SK-N-SH (cell line): Measurements from ENCODE around the gene TMEFF1. TPM values are rescaled to one million over a fixed set of nuclear protein-coding genes. Genes with fewer than 3 reads are reported as not detected.

Experiments used
- CTCF ChIA-PET: fragments of 300-600, 350-600 bp; formaldehyde crosslinking; extraction: SDS; loops from one replicate; lab custom pipeline; 2021; lab: Yijun Ruan, JAX
- POLR2A ChIA-PET: fragments of 350-600 bp; sonication (Branson Sonifier 250); formaldehyde crosslinking; extraction: SDS; loops from one replicate; lab custom pipeline; 2020; ENCODE audit warnings: antibody characterized with exemption, inconsistent platforms; lab: Yijun Ruan, JAX
- DNase-seq: peaks from one replicate; pipeline ENCODE4 v3.0.0; 2012
- H2AFZ ChIP-seq: fragments of 200-600 bp; sonication (generic); 2 replicates; pipeline ENCODE4 v1.8.1; 2016; ENCODE audit warnings: antibody characterized with exemption, mild to moderate bottlenecking, low read depth
- H3F3A ChIP-seq: fragments of 200-600 bp; sonication (generic); replicated peaks from 2 replicates; pipeline ENCODE3; 2016; ENCODE audit warnings: antibody characterized with exemption, mild to moderate bottlenecking; ENCODE audit not compliant: insufficient read depth
- H3K27ac ChIP-seq, 2 experiments: fragments of 200-500 bp in 1 of 2; fragments of 200-600 bp in 1 of 2; sonication (Bioruptor generic) in 1 of 2; sonication (generic), shearing (Covaris generic) in 1 of 2; 2 replicates each; pipeline versions ENCODE4 v1.5.1 to v1.6.1; 2014 to 2016; ENCODE audit warnings: low read depth in 2 of 2, inconsistent platforms in 1 of 2, low read length in 1 of 2, mild to moderate bottlenecking in 1 of 2, mixed read lengths in 1 of 2
- H3K27me3 ChIP-seq: fragments of 200-600 bp; sonication (generic), shearing (Covaris generic); 2 replicates; pipeline ENCODE4 v1.6.1; 2016; ENCODE audit warnings: mixed run types; ENCODE audit not compliant: insufficient read depth
- H3K36me3 ChIP-seq, 2 experiments: fragments of 200-500 bp in 1 of 2; fragments of 200-600 bp in 1 of 2; sonication (Bioruptor generic) in 1 of 2; sonication (generic) in 1 of 2; replicated peaks in 1 of 2; 2 replicates each; pipeline versions ENCODE3 to v1.5.1; 2014 to 2016; ENCODE audit warnings: low read length in 1 of 2, mild to moderate bottlenecking in 1 of 2; ENCODE audit not compliant: insufficient read depth in 2 of 2, control insufficient read depth in 1 of 2
- H3K4me1 ChIP-seq, 2 experiments: fragments of 200-500 bp in 1 of 2; fragments of 200-600 bp in 1 of 2; sonication (Bioruptor generic) in 1 of 2; sonication (generic), shearing (Covaris generic) in 1 of 2; 2 replicates each; pipeline versions ENCODE4 v1.5.1 to v1.6.1; 2014 to 2016; ENCODE audit warnings: low read depth in 1 of 2, low read length in 1 of 2, mixed run types in 1 of 2; ENCODE audit not compliant: insufficient read depth in 2 of 2, control insufficient read depth in 1 of 2
- H3K4me2 ChIP-seq: fragments of 200-600 bp; sonication (generic), shearing (Covaris generic); 2 replicates; pipeline ENCODE4 v1.6.1; 2017; ENCODE audit warnings: mixed run types
- H3K4me3 ChIP-seq, 2 experiments: fragments of 200-500 bp in 1 of 2; fragments of 200-600 bp in 1 of 2; sonication (Bioruptor generic) in 1 of 2; sonication (generic), shearing (Covaris generic) in 1 of 2; 2 replicates each; pipeline versions ENCODE4 v1.5.1 to v1.8.1; 2014 to 2016; ENCODE audit warnings: low read depth in 2 of 2, inconsistent platforms in 1 of 2, low read length in 1 of 2, mild to moderate bottlenecking in 1 of 2, mixed read lengths in 1 of 2, moderate library complexity in 1 of 2
- H3K79me2 ChIP-seq: fragments of 200-600 bp; sonication (generic); 2 replicates; pipeline ENCODE4 v1.8.1; 2017; ENCODE audit warnings: mild to moderate bottlenecking; ENCODE audit not compliant: insufficient read depth
- H3K9ac ChIP-seq: fragments of 200-600 bp; sonication (generic); 2 replicates; pipeline ENCODE4 v1.6.1; 2017; ENCODE audit warnings: mixed run types
- H3K9me2 ChIP-seq: fragments of 200-600 bp; sonication (generic); 2 replicates; pipeline ENCODE4 v1.6.1; 2017; ENCODE audit warnings: mixed run types
- H3K9me3 ChIP-seq: fragments of 200-600 bp; sonication (generic); 2 replicates; pipeline ENCODE4 v1.6.1; 2017; ENCODE audit warnings: mixed run types, mild to moderate bottlenecking, moderate library complexity
- H4K20me1 ChIP-seq: fragments of 200-600 bp; sonication (generic); 2 replicates; pipeline ENCODE4 v1.6.1; 2017; ENCODE audit warnings: mild to moderate bottlenecking, mixed run types; ENCODE audit not compliant: insufficient read depth
- ELF1 ChIP-seq: IDR thresholded peaks from 2 replicates; pipeline ENCODE4 v1.4.0; 2012
- EZH2phosphoT487 ChIP-seq: fragments of 200-600 bp; sonication (generic); IDR thresholded peaks from 2 replicates; pipeline ENCODE4 v1.6.1; 2017; ENCODE audit warnings: low read depth, mixed run types, mild to moderate bottlenecking, antibody characterized with exemption, moderate library complexity, borderline replicate concordance
- FOSL2 ChIP-seq: IDR thresholded peaks from 2 replicates; pipeline ENCODE4 v1.4.0; 2012; ENCODE audit warnings: low read depth, mild to moderate bottlenecking, moderate library complexity, borderline replicate concordance
- GATA2 ChIP-seq: sonication (generic); formaldehyde crosslinking; IDR thresholded peaks from 2 replicates; pipeline ENCODE4 v1.5.0; 2020; ENCODE audit warnings: mild to moderate bottlenecking, missing genetic modification reagents
- IRF3 ChIP-seq: fragments of 150-350 bp; IDR thresholded peaks from 2 replicates; pipeline ENCODE4 v1.6.1; 2016; ENCODE audit warnings: mild to moderate bottlenecking, low read depth, low read length
- JUND ChIP-seq: IDR thresholded peaks from 2 replicates; pipeline ENCODE4 v1.4.0; 2012
- NFIC ChIP-seq: IDR thresholded peaks from 2 replicates; pipeline ENCODE4 v1.4.0; 2012; ENCODE audit warnings: borderline replicate concordance
- NRF1 ChIP-seq: IDR thresholded peaks from 2 replicates; pipeline ENCODE4 v1.6.1; 2012; ENCODE audit warnings: low read depth, mild to moderate bottlenecking, low read length
- RCOR1 ChIP-seq: fragments of 150-350 bp; IDR thresholded peaks from 2 replicates; pipeline ENCODE4 v1.6.1; 2017; ENCODE audit warnings: antibody characterized with exemption, low read length
- RFX5 ChIP-seq: IDR thresholded peaks from 2 replicates; pipeline ENCODE4 v1.6.1; 2012; ENCODE audit warnings: mild to moderate bottlenecking, improper control_type of control experiment, low read length
- RXRA ChIP-seq: IDR thresholded peaks from 2 replicates; pipeline ENCODE4 v1.4.0; 2012; ENCODE audit warnings: low read depth, mild to moderate bottlenecking, borderline replicate concordance
- TAF1 ChIP-seq: IDR thresholded peaks from 2 replicates; pipeline ENCODE4 v1.6.1; 2012; ENCODE audit warnings: low read depth, mild to moderate bottlenecking, low read length, moderate library complexity, borderline replicate concordance
- TCF12 ChIP-seq: IDR thresholded peaks from 2 replicates; pipeline ENCODE4 v1.4.0; 2012
- YY1 ChIP-seq: IDR thresholded peaks from 2 replicates; pipeline ENCODE4 v1.4.0; 2012; ENCODE audit warnings: low read depth, mild to moderate bottlenecking
- WGBS: methylation state at CpG from one replicate; pipeline ENCODE4 v1.1.6; 2017; ENCODE audit warnings: low lambda C conversion rate; 5-methylcytosine and 5-hydroxymethylcytosine counted together
- polyA plus RNA-seq, 3 experiments: library from polyadenylated mRNA; depleted of rRNA; stranded (reverse); fragments of >200 nt; gene quantifications; 2 replicates each; pipeline ENCODE4 v1.2.3, GENCODE V29; 2012
- TF ChIP-seq, protein P1 (sequence below): IDR thresholded peaks from 2 replicates; pipeline ENCODE4 v1.4.0; 2012; ENCODE audit warnings: low read depth, borderline replicate concordance

TMEFF1 gene
- polyA plus RNA-seq, 1 of the 3 experiments (the other 2 are of a cell fraction): 2.5 TPM

DNA sequence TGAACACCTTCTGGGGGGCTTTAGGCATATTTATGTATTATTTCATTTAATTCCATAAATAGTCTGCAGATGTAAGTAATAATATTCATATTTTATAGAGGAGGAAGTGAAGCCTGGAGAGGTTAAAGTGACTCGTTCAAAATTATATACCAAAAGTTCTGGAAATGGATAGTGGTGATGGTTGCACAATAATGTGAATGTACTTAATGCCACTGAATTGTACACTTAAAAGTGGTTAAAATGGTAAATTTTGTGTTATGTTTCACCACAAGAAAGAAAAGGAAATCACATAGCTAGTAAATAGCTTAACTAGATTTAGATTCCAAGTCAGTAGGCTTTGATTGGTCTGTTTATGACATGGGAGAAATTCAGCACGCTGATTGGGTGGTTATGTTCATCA is 13.0 kb upstream of the TMEFF1 start:
- TF ChIP-seq IRF3 (no peak), FOSL2 (no peak), RFX5 (no peak), GATA2 (CRISPR knock-in tag) (no peak), NFIC (no peak), TCF12 (no peak), RCOR1 (no peak), TAF1 (no peak), EZH2phosphoT487 (no peak), ELF1 (no peak), NRF1 (no peak), JUND (no peak), YY1 (no peak), RXRA (no peak)
- TF ChIP-seq, protein P1, sequence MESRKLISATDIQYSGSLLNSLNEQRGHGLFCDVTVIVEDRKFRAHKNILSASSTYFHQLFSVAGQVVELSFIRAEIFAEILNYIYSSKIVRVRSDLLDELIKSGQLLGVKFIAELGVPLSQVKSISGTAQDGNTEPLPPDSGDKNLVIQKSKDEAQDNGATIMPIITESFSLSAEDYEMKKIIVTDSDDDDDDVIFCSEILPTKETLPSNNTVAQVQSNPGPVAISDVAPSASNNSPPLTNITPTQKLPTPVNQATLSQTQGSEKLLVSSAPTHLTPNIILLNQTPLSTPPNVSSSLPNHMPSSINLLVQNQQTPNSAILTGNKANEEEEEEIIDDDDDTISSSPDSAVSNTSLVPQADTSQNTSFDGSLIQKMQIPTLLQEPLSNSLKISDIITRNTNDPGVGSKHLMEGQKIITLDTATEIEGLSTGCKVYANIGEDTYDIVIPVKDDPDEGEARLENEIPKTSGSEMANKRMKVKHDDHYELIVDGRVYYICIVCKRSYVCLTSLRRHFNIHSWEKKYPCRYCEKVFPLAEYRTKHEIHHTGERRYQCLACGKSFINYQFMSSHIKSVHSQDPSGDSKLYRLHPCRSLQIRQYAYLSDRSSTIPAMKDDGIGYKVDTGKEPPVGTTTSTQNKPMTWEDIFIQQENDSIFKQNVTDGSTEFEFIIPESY: no peak
- TF ChIP-seq, all 33 proteins: peak for 0
- H3F3A ChIP-seq: peaks cover 3% of the 10 kb centered on the region
- H3K27ac ChIP-seq: no peak overlapping the region
- no peak overlapping the region for H2AFZ ChIP-seq
- no peak for DNase-seq
- no peak overlapping the region for H3K4me3 ChIP-seq
- H3K36me3 ChIP-seq: peaks cover 2 to 12% of the 10 kb centered on the region in 2 experiments
- no peaks in the 10 kb centered on the region for H3K4me1 ChIP-seq
- WGBS: 95% methylated on average over 2 of the region's 2 CpGs
- no peaks in the 10 kb centered on the region for H3K9me2 ChIP-seq
- H3K79me2 ChIP-seq: 0 out of 2 replicates have a peak, but pooled peaks cover 7% of the 10 kb centered on the region
- H3K9ac ChIP-seq: no peak overlapping the region
- ChIA-PET CTCF (interaction anchor here (0.8 to 1.9 kb wide), 4 partner anchors 9 to 22 kb away, joined by 3 to 5 read pairs (median 4); no protein-coding TSS in a partner anchor), POLR2A (no interaction called here)
- H3K9me3 ChIP-seq: no peaks in the 10 kb centered on the region
- peaks cover 5% of the 10 kb centered on the region; the same call in 1 of the 2 replicates for H4K20me1 ChIP-seq
- no peak overlapping the region for H3K4me2 ChIP-seq
- no peaks in the 10 kb centered on the region for H3K27me3 ChIP-seq

DNA sequence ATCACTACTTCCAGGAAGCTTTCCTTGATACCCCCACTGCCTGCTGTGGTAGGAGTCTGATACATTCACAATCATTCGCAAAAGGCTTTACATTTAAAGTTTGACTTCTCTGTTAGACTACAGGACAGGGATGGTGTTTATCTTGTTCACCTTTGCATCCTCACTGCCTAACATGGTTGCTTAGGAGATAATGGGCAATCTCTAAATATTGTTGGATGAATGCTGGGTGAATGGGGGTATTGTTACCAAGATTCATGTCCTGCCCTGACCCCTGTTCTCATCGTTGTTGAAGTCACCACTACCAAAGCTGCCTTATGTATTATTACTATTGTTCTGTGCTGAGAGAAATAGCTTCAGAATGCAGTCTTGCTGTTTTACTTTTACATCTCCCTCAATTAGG is 7.7 kb upstream of the TMEFF1 start:
- CTCF ChIA-PET: interaction anchor here (0.9 to 2.0 kb wide), 3 partner anchors 28 to 130 kb away, joined by 3 to 8 read pairs (median 4); no protein-coding TSS in a partner anchor
- H2AFZ ChIP-seq: no peak overlapping the region
- H3K4me1 ChIP-seq: no peaks in the 10 kb centered on the region; a peak in 1 of 4 replicates
- H3K27ac ChIP-seq: no peak overlapping the region
- H3K4me2 ChIP-seq: no peak overlapping the region
- H3K79me2 ChIP-seq: no peaks in the 10 kb centered on the region
- no peaks in the 10 kb centered on the region for H3K9me3 ChIP-seq
- H3K9me2 ChIP-seq: no peaks in the 10 kb centered on the region
- H3K36me3 ChIP-seq: no peaks in the 10 kb centered on the region
- no peak overlapping the region for H3K4me3 ChIP-seq
- no peak for DNase-seq
- 81% methylated on average over 2 of the region's 2 CpGs for WGBS
- POLR2A ChIA-PET: no interaction called here
- H3F3A ChIP-seq: no peaks in the 10 kb centered on the region
- no peak overlapping the region for H3K9ac ChIP-seq
- H4K20me1 ChIP-seq: no peaks in the 10 kb centered on the region
- TF ChIP-seq RCOR1 (no peak), YY1 (no peak), NFIC (no peak)
- TF ChIP-seq, all 33 proteins: peak for 0
- H3K27me3 ChIP-seq: no peaks in the 10 kb centered on the region
